Liver (tissue), 9 donors: ENCODE results near the gene UNKL. TPM values are rescaled to one million over a fixed set of nuclear protein-coding genes. Genes with fewer than 3 reads are reported as not detected.

Source experiments
- DNase-seq: peaks from one replicate; pipeline ENCODE4 v3.0.0-alpha.2; 2017; ENCODE audit warnings: low spot score
- H3K27ac ChIP-seq, 2 donors: one replicate each; pipeline ENCODE4 v1.7.0; 2013; ENCODE audit warnings: inconsistent platforms in 2 of 2, low read length in 2 of 2, control low read depth in 1 of 2, low read depth in 1 of 2, mild to moderate bottlenecking in 1 of 2
- H3K27me3 ChIP-seq, 4 donors: one replicate each; pipeline versions ENCODE4 v1.6.1 to v1.7.0; 2013; ENCODE audit warnings: low read length in 3 of 4, inconsistent platforms in 1 of 4, mild to moderate bottlenecking in 1 of 4, moderate library complexity in 1 of 4; ENCODE audit not compliant: control insufficient read depth in 4 of 4, insufficient read depth in 4 of 4
- H3K36me3 ChIP-seq, 4 donors: one replicate each; pipeline versions ENCODE4 v1.6.1 to v1.7.0; 2013; ENCODE audit warnings: low read length in 3 of 4, mild to moderate bottlenecking in 3 of 4, low read depth in 1 of 4, moderate library complexity in 1 of 4; ENCODE audit not compliant: control insufficient read depth in 4 of 4, insufficient read depth in 3 of 4
- H3K4me1 ChIP-seq, 4 donors: one replicate each; pipeline versions ENCODE4 v1.6.1 to v1.7.0; 2013; ENCODE audit warnings: low read length in 3 of 4, mild to moderate bottlenecking in 3 of 4, moderate library complexity in 1 of 4; ENCODE audit not compliant: control insufficient read depth in 4 of 4, insufficient read depth in 4 of 4
- H3K4me3 ChIP-seq, 3 donors: one replicate each; pipeline versions ENCODE4 v1.6.1 to v1.7.0; 2013; ENCODE audit warnings: low read length in 3 of 3, control low read depth in 1 of 3, low read depth in 1 of 3, mild to moderate bottlenecking in 1 of 3
- H3K9ac ChIP-seq, 2 donors: one replicate each; pipeline ENCODE4 v1.7.0; 2013; ENCODE audit warnings: low read length in 2 of 2, mild to moderate bottlenecking in 2 of 2, moderate library complexity in 2 of 2, control low read depth in 1 of 2, low read depth in 1 of 2
- H3K9me3 ChIP-seq, 4 donors: one replicate each; pipeline versions ENCODE4 v1.6.1 to v1.7.0; 2013; ENCODE audit warnings: low read length in 3 of 4; ENCODE audit not compliant: control insufficient read depth in 4 of 4
- EGR1 ChIP-seq, 2 donors: IDR thresholded peaks; 2 replicates each; pipeline ENCODE4 v1.6.1; 2016 to 2018; ENCODE audit warnings: antibody characterized with exemption in 2 of 2, low read depth in 2 of 2
- FOXA1 ChIP-seq: IDR thresholded peaks from 2 replicates; pipeline ENCODE4 v1.6.1; 2016; ENCODE audit warnings: antibody characterized with exemption
- FOXA2 ChIP-seq: IDR thresholded peaks from 2 replicates; pipeline ENCODE4 v1.6.1; 2016; ENCODE audit warnings: antibody characterized with exemption
- GABPA ChIP-seq, 2 donors: IDR thresholded peaks in 1 of 2; conservative IDR thresholded peaks in 1 of 2; 2 replicates each; pipeline ENCODE4 v1.6.1; 2016; ENCODE audit warnings: antibody characterized with exemption in 2 of 2, mild to moderate bottlenecking in 1 of 2, moderate library complexity in 1 of 2
- HNF4A ChIP-seq, 2 donors: conservative IDR thresholded peaks; 2 replicates each; pipeline ENCODE4 v1.6.1; 2016; ENCODE audit warnings: antibody characterized with exemption in 2 of 2, mild to moderate bottlenecking in 2 of 2
- HNF4G ChIP-seq: IDR thresholded peaks from 2 replicates; pipeline ENCODE4 v1.6.1; 2016; ENCODE audit warnings: antibody characterized with exemption
- JUND ChIP-seq, 2 donors: IDR thresholded peaks; 2 replicates each; pipeline ENCODE4 v1.6.1; 2016; ENCODE audit warnings: antibody characterized with exemption in 2 of 2
- NR2F2 ChIP-seq: IDR thresholded peaks from 2 replicates; pipeline ENCODE4 v1.6.1; 2016; ENCODE audit warnings: antibody characterized with exemption
- RAD21 ChIP-seq, 2 donors: IDR thresholded peaks; 2 replicates each; pipeline ENCODE4 v1.6.1; 2016; ENCODE audit warnings: antibody characterized with exemption in 2 of 2, mild to moderate bottlenecking in 2 of 2
- RXRA ChIP-seq, 2 donors: IDR thresholded peaks; 2 replicates each; pipeline ENCODE4 v1.6.1; 2017 to 2018; ENCODE audit warnings: antibody characterized with exemption in 2 of 2, mild to moderate bottlenecking in 1 of 2
- TAF1 ChIP-seq: conservative IDR thresholded peaks from 2 replicates; pipeline ENCODE4 v1.6.1; 2016; ENCODE audit warnings: antibody characterized with exemption, mild to moderate bottlenecking
- YY1 ChIP-seq: IDR thresholded peaks from 2 replicates; pipeline ENCODE4 v1.6.1; 2016; ENCODE audit warnings: antibody characterized with exemption, mild to moderate bottlenecking
- WGBS: extraction: QIAGEN DNeasy Blood & Tissue Kit; methylation state at CpG from one replicate; pipeline ENCODE4 v1.1.7; 2013; 5-methylcytosine and 5-hydroxymethylcytosine counted together
- polyA plus RNA-seq, 2 donors: library from polyadenylated mRNA; stranded (reverse) in 1 of 2; unstranded in 1 of 2; fragments of 200-250 nt in 1 of 2; fragments of >200 nt in 1 of 2; fragmentation: Nextera tagmentation in 1 of 2; extraction: Ambion mirVana in 1 of 2; gene quantifications; one replicate each; pipeline versions ENCODE4 v1.2.1 to v1.2.3, GENCODE V29; 2013 to 2015
- total RNA-seq, 2 donors: library from RNA; depleted of rRNA; stranded (reverse); fragments of >200 nt; gene quantifications; one replicate each; pipeline ENCODE4 v1.2.3, GENCODE V29; 2014
- TF ChIP-seq, protein P1 (sequence below): IDR thresholded peaks from 2 replicates; pipeline ENCODE4 v1.6.1; 2016; ENCODE audit warnings: antibody characterized with exemption
- TF ChIP-seq, protein P2 (sequence below): fragments of 150-350 bp; IDR thresholded peaks from 2 replicates; pipeline ENCODE4 v1.5.1; 2017; ENCODE audit warnings: improper control_type of control experiment, low read depth, low read length; ENCODE audit not compliant: missing input control
- TF ChIP-seq, protein P3 (sequence below): IDR thresholded peaks from 2 replicates; pipeline ENCODE4 v1.6.1; 2016; ENCODE audit warnings: antibody characterized with exemption
- TF ChIP-seq, protein P4 (sequence below): IDR thresholded peaks from 2 replicates; pipeline ENCODE4 v1.6.1; 2016; ENCODE audit warnings: antibody characterized with exemption, mild to moderate bottlenecking
- TF ChIP-seq, protein P5 (sequence below): IDR thresholded peaks from 2 replicates; pipeline ENCODE4 v1.6.1; 2016; ENCODE audit warnings: antibody characterized with exemption
- donor health status: healthy.
- donor health status: healthy.
- donor health status: healthy.
- donor health status: healthy.
- donor health status: healthy.

Gene UNKL
- total and polyA plus RNA-seq, 4 donors: 3.5 to 14.7 (median 6.6) TPM

DNA sequence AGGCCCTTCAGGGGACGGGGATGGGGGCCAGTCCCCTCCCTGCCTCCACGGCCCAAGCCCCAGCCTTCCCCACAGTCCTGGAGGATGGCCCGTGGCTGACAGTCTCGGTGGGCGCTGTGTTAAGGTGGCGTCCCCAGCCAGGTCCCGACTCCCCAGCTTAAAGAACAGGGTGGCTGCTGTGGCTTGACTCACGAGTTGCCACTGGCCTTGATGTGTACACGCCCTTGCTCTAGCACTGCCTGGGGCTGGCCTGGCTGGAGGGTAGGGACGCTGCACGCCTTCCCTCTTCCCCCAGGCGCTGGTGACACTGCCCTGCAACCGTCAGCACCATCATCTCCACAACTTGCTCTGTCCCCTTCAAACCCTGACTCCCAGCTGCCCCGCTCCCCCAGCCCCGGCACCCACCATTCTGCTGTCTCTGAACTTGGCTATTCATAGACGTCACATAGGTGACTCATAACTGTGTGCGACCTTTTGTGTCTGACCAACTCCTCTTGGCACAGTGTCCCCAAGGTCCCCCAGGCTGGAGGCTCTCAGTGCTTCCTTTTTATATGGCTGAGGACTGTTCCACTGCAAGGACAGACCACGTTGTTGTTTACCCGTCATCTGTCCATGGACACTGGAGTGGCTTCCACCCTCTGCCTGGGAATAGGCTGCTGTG lies 56.5 kb downstream of the UNKL start:
- DNase-seq: no peak
- peaks cover under 1 to 26% (median 10%) of the 10 kb centered on the region in 4 donors for H3K4me1 ChIP-seq
- 89% methylated on average over 19 of the region's 19 CpGs for WGBS
- H3K4me3 ChIP-seq: no peak overlapping the region
- no peaks in the 10 kb centered on the region for H3K9me3 ChIP-seq
- H3K36me3 ChIP-seq: peaks cover 0 to 24% (median 14%) of the 10 kb centered on the region in 4 donors
- H3K27me3 ChIP-seq: no peaks in the 10 kb centered on the region
- H3K27ac ChIP-seq: no peak overlapping the region
- H3K9ac ChIP-seq: no peak overlapping the region
- TF ChIP-seq RXRA (IDR thresholded peaks at IDR 0.05) (no peak), FOXA1 (no peak), JUND (IDR thresholded peaks at IDR 0.05) (no peak), GABPA (IDR thresholded peaks at IDR 0.05 in 1 of 2, conservative IDR thresholded peaks at IDR 0.05 in 1 of 2) (no peak), HNF4G (no peak), HNF4A (conservative IDR thresholded peaks at IDR 0.05) (no peak), RAD21 (IDR thresholded peaks at IDR 0.05) (no peak), NR2F2 (no peak)
- TF ChIP-seq, protein P1, sequence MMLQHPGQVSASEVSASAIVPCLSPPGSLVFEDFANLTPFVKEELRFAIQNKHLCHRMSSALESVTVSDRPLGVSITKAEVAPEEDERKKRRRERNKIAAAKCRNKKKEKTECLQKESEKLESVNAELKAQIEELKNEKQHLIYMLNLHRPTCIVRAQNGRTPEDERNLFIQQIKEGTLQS: no peak
- TF ChIP-seq, protein P2, sequence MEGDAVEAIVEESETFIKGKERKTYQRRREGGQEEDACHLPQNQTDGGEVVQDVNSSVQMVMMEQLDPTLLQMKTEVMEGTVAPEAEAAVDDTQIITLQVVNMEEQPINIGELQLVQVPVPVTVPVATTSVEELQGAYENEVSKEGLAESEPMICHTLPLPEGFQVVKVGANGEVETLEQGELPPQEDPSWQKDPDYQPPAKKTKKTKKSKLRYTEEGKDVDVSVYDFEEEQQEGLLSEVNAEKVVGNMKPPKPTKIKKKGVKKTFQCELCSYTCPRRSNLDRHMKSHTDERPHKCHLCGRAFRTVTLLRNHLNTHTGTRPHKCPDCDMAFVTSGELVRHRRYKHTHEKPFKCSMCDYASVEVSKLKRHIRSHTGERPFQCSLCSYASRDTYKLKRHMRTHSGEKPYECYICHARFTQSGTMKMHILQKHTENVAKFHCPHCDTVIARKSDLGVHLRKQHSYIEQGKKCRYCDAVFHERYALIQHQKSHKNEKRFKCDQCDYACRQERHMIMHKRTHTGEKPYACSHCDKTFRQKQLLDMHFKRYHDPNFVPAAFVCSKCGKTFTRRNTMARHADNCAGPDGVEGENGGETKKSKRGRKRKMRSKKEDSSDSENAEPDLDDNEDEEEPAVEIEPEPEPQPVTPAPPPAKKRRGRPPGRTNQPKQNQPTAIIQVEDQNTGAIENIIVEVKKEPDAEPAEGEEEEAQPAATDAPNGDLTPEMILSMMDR: no peak
- TF ChIP-seq, protein P3, sequence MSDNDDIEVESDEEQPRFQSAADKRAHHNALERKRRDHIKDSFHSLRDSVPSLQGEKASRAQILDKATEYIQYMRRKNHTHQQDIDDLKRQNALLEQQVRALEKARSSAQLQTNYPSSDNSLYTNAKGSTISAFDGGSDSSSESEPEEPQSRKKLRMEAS: no peak

DNA sequence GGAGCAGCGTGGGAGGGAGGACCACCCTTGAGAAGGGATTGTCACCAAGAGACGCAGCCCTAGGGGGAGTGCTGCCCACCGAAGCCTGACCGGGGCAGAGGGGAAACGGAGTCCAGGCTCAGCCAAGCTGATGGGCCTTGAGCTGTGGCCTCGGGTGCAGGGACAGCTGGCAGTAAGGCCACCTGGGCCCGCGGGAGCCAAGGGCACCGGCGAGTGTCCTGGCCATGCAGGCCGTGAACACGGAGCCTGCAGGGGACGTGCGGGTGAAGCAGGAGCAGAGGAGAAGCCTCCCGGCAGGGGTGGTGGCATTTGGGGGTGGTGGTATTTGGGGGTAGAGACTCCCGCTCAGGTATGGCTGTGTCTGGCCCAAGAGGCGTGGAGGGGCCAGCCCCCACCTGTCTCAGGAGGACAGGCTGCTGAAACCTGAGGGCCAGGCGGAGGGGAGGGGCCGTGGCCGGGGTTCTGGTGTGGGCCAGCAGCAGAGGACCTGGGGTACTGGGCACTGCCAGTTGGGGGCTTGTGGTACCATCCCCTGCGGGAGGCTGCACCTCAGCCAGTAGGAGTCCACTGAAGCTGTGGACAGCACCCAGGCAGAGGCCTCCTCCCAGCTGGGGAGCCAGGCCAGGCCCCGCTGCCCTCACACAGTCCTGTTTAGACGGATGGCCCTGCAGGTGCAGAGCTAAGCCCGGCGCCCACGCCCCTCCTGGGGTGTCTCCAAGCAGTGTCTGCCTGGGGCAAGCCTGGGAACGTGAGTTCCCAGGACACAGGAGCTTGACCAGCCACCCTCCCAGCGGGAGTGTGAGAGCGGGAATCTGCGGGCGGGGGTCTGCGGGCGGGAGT lies 58.2 kb downstream of the UNKL start:
- no peak overlapping the region for H3K9ac ChIP-seq

More for the DNA sequence above, 58.2 kb downstream of the UNKL start:
- peaks cover 0 to 8% (median 3%) of the 10 kb centered on the region in 4 donors for H3K36me3 ChIP-seq
- DNase-seq: no peak
- TF ChIP-seq NR2F2 (no peak), FOXA1 (no peak), HNF4A (conservative IDR thresholded peaks at IDR 0.05) (no peak), EGR1 (IDR thresholded peaks at IDR 0.05; ENCODE audit: low read depth in 2 of 2) (no peak), YY1 (no peak), HNF4G (no peak), GABPA (IDR thresholded peaks at IDR 0.05 in 1 of 2, conservative IDR thresholded peaks at IDR 0.05 in 1 of 2) (no peak), TAF1 (no peak), FOXA2 (no peak), RXRA (IDR thresholded peaks at IDR 0.05) (no peak)
- TF ChIP-seq, protein P4, sequence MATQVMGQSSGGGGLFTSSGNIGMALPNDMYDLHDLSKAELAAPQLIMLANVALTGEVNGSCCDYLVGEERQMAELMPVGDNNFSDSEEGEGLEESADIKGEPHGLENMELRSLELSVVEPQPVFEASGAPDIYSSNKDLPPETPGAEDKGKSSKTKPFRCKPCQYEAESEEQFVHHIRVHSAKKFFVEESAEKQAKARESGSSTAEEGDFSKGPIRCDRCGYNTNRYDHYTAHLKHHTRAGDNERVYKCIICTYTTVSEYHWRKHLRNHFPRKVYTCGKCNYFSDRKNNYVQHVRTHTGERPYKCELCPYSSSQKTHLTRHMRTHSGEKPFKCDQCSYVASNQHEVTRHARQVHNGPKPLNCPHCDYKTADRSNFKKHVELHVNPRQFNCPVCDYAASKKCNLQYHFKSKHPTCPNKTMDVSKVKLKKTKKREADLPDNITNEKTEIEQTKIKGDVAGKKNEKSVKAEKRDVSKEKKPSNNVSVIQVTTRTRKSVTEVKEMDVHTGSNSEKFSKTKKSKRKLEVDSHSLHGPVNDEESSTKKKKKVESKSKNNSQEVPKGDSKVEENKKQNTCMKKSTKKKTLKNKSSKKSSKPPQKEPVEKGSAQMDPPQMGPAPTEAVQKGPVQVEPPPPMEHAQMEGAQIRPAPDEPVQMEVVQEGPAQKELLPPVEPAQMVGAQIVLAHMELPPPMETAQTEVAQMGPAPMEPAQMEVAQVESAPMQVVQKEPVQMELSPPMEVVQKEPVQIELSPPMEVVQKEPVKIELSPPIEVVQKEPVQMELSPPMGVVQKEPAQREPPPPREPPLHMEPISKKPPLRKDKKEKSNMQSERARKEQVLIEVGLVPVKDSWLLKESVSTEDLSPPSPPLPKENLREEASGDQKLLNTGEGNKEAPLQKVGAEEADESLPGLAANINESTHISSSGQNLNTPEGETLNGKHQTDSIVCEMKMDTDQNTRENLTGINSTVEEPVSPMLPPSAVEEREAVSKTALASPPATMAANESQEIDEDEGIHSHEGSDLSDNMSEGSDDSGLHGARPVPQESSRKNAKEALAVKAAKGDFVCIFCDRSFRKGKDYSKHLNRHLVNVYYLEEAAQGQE: no peak
- TF ChIP-seq, protein P2: no peak
- TF ChIP-seq, protein P3: no peak
- TF ChIP-seq, protein P5, sequence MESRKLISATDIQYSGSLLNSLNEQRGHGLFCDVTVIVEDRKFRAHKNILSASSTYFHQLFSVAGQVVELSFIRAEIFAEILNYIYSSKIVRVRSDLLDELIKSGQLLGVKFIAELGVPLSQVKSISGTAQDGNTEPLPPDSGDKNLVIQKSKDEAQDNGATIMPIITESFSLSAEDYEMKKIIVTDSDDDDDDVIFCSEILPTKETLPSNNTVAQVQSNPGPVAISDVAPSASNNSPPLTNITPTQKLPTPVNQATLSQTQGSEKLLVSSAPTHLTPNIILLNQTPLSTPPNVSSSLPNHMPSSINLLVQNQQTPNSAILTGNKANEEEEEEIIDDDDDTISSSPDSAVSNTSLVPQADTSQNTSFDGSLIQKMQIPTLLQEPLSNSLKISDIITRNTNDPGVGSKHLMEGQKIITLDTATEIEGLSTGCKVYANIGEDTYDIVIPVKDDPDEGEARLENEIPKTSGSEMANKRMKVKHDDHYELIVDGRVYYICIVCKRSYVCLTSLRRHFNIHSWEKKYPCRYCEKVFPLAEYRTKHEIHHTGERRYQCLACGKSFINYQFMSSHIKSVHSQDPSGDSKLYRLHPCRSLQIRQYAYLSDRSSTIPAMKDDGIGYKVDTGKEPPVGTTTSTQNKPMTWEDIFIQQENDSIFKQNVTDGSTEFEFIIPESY: no peak
- TF ChIP-seq, protein P1: no peak
- no peaks in the 10 kb centered on the region for H3K9me3 ChIP-seq
- H3K4me1 ChIP-seq: peaks cover 2 to 40% (median 21%) of the 10 kb centered on the region in 4 donors
- 81% methylated on average over 33 of the region's 33 CpGs for WGBS
- H3K4me3 ChIP-seq: no peak overlapping the region
- H3K27ac ChIP-seq: no peak overlapping the region
- no peaks in the 10 kb centered on the region for H3K27me3 ChIP-seq
